GM18907 (cell line): ENCODE data around the gene DPP6.

Source experiments
- ATAC-seq: cut with Tn5 transposase; IDR thresholded peaks from one replicate; pipeline ENCODE4 v1.9.1; 2021; ENCODE audit warnings: mild to moderate bottlenecking, moderate library complexity; ENCODE audit not compliant: unreplicated experiment

The DPP6 gene

GRCh38 chr7:154217688-154218340 is 165.6 kb downstream of the DPP6 start:
- ATAC-seq, result no peak

GRCh38 chr7:154231732-154232131 is 179.5 kb downstream of the DPP6 start:
- ATAC-seq, result no peak

- ATAC-seq, result no peak
Observed at GRCh38 chr7:154232700-154233099, 180.5 kb downstream of the DPP6 start.

GRCh38 chr7:154241988-154242387 is 189.8 kb downstream of the DPP6 start:
- no peak for ATAC-seq

- ATAC-seq, result no peak
Observed at GRCh38 chr7:154242709-154243108, 190.5 kb downstream of the DPP6 start.

- ATAC-seq, result no peak
Observed at GRCh38 chr7:154252046-154252445, 199.8 kb downstream of the DPP6 start.

GRCh38 chr7:154253810-154254209 is 201.6 kb downstream of the DPP6 start:
- ATAC-seq, result no peak

GRCh38 chr7:154255324-154255723 is 203.1 kb downstream of the DPP6 start:
- ATAC-seq, result no peak

GRCh38 chr7:154256150-154256549 is 204.0 kb downstream of the DPP6 start:
- no peak for ATAC-seq

- no peak for ATAC-seq
Observed at GRCh38 chr7:154259396-154259795, 207.2 kb downstream of the DPP6 start.

- ATAC-seq, result no peak
Observed at GRCh38 chr7:154287356-154287755, 235.2 kb downstream of the DPP6 start.

- no peak for ATAC-seq
Observed at GRCh38 chr7:154289119-154289518, 236.9 kb downstream of the DPP6 start.

GRCh38 chr7:154296443-154296842 is 244.2 kb downstream of the DPP6 start:
- no peak for ATAC-seq

GRCh38 chr7:154299736-154300135 is 247.5 kb downstream of the DPP6 start:
- no peak for ATAC-seq

- no peak for ATAC-seq
Observed at GRCh38 chr7:154302380-154302779, 250.2 kb downstream of the DPP6 start.

- no peak for ATAC-seq
Observed at GRCh38 chr7:154304231-154304630, 252.0 kb downstream of the DPP6 start.

GRCh38 chr7:154304740-154305700 is 252.8 kb downstream of the DPP6 start:
- ATAC-seq, result no peak

GRCh38 chr7:154306036-154306435 is 253.8 kb downstream of the DPP6 start:
- no peak for ATAC-seq

GRCh38 chr7:154308928-154309327 is 256.7 kb downstream of the DPP6 start:
- no peak for ATAC-seq

- no peak for ATAC-seq
Observed at GRCh38 chr7:154310114-154310513, 257.9 kb downstream of the DPP6 start.

- ATAC-seq, result no peak
Observed at GRCh38 chr7:154324196-154324595, 272.0 kb downstream of the DPP6 start.

- no peak for ATAC-seq
Observed at GRCh38 chr7:154326421-154326820, 274.2 kb downstream of the DPP6 start.
